ENCODE measurements around the gene KLK5.

DNA sequence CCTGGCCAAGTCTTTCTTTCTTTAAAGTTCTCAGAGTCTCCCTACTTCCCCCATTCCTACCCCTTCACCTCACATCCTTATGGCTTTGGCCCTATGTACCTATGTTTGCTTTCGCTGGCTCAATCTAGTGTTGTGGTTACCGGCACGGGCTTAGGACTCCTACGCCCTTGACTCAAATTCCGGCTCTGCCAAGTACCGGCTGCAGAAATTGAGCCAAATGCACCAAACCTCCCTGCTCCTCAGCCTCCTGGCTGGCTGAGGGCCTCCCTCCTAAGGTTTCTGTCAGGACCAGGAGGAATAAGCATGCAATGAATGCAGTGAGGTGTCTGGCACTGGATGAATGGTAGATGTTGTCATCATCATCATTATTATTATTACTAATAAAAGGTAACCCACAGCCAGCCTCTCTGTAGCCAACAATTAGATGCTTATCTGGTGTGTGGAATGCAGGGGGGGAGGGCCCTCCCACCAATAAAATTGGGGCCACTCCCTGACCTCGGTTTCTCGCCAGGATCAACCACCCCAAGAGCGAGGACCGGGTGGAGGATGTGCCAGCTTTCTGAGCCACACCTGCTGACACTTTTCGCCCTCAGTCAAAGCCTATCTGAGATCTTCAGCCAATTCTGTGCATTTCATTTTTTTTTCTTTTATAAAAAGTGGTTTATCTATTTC, 20.7 kb downstream of the KLK5 start:
- TF ChIP-seq, protein P1, sequence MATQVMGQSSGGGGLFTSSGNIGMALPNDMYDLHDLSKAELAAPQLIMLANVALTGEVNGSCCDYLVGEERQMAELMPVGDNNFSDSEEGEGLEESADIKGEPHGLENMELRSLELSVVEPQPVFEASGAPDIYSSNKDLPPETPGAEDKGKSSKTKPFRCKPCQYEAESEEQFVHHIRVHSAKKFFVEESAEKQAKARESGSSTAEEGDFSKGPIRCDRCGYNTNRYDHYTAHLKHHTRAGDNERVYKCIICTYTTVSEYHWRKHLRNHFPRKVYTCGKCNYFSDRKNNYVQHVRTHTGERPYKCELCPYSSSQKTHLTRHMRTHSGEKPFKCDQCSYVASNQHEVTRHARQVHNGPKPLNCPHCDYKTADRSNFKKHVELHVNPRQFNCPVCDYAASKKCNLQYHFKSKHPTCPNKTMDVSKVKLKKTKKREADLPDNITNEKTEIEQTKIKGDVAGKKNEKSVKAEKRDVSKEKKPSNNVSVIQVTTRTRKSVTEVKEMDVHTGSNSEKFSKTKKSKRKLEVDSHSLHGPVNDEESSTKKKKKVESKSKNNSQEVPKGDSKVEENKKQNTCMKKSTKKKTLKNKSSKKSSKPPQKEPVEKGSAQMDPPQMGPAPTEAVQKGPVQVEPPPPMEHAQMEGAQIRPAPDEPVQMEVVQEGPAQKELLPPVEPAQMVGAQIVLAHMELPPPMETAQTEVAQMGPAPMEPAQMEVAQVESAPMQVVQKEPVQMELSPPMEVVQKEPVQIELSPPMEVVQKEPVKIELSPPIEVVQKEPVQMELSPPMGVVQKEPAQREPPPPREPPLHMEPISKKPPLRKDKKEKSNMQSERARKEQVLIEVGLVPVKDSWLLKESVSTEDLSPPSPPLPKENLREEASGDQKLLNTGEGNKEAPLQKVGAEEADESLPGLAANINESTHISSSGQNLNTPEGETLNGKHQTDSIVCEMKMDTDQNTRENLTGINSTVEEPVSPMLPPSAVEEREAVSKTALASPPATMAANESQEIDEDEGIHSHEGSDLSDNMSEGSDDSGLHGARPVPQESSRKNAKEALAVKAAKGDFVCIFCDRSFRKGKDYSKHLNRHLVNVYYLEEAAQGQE (IDR thresholded peaks at IDR 0.05; ENCODE audit: insufficient read depth in 1 of 2, low read depth in 2 of 2, low read length in 2 of 2) = no peak
- TF ChIP-seq SIN3A (IDR thresholded peaks at IDR 0.05; ENCODE audit: borderline replicate concordance, insufficient read depth, low read length) (no peak), TAF1 (IDR thresholded peaks at IDR 0.05; ENCODE audit: borderline replicate concordance, insufficient read depth, low read length) (no peak)

Data from PFSK-1 (cell line).